NCI-H2107 treated with DMSO at 0.1 percent for 48 hours (cell line): ENCODE measurements around the gene VPS45.
"Not testable (repeated sequence)": the region's sequence is repeated elsewhere in the genome, so short reads cannot be mapped to it uniquely, and the experiment has no call there.

Experiments used
- DNase-seq: peaks from one replicate; lab custom pipeline; 2025; ENCODE audit not compliant: unreplicated experiment; lab: John Stamatoyannopoulos, UW

VPS45 gene

DNA sequence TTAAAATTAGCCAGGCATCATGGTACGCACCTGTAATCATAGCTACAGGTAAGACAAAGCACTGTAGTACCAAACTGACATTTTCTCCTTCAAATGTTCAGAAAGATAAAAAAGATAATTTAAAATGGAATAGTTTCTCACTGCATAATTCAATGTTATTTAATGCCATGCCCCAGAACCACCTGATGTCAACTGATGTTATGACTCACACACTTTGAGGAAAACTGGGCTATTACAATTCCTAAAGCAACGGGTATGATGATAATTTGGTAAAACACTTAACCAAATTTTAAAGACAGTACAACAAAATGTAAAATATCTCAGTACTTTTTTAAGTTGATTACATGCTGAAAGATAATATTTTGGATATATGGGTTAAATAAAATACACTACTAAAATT is 59.2 kb downstream of the VPS45 start:
- no peak for DNase-seq

DNA sequence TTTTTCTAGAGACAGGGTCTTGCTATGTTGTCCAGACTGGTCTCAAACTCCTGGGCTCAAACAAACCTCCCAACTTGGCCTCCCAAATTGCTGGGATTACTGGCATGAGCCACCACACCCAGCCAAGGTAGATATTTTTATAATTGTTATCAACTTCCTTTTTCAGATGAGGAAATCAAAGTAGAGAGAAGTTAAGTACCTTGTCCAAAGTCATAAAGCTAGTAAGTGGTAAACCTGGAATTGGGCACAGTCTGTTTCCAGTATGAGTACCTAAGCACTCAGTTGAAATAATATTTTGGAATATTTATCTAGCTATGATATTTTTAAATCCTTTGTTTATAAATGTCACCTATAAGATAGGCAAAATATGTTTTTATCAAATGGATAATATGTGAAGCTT is 59.9 kb downstream of the VPS45 start:
- no peak for DNase-seq

DNA sequence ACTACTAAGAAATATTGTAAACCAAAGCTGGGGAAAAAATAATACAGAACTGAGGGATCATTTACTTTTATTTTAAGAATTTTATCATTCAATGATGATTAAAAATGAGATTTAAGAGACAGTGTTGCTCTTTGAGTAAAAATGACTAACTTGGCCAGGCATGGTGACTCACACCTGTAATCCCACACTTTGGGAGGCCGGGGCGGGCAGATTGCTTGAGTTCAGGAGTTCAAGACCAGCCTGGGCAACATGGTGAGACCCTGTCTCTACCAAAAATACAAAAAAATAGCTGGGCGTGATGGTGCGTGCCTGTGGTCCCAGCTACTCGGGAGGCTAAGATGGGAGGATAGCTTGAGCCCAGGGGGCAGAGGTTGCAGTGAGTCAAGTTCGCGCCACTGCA is 60.3 kb downstream of the VPS45 start:
- DNase-seq = no peak

DNA sequence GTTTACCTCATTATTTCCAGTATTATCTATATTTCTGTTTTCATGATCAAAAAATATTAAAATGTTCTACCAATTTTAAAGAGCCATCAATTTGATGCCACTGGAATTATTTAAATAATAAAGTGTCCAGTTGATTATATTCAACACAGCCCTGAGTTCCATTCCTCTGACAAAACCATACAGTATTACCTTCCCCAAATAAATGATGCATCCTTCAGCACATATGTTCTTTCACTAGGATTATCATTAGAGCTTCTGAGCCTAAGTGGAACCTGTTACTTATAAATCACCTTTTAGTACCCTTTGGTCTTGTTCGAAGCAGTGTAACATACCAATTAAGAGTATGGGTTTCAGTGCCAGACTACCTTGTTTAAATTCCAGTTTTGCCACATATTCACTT is 64.8 kb downstream of the VPS45 start:
- DNase-seq = no peak

DNA sequence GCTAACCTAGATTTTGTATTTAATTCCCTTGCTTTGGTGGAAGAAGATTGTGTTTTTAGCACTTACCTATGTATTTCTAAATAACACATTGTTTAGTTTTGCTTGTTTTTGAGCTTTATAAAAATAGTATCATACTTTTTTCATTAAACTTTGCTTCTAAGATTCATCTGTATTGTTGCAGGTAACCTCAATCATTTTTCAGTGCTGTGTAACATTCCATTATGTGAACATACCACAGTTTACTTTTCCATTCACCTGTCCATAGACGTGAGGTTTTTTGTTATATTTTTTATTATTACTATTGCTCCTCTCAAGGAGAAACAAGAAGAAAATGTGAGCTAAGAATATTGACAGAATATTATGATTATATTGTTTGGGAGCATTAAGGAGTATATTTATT is 67.0 kb downstream of the VPS45 start:
- DNase-seq = no peak

DNA sequence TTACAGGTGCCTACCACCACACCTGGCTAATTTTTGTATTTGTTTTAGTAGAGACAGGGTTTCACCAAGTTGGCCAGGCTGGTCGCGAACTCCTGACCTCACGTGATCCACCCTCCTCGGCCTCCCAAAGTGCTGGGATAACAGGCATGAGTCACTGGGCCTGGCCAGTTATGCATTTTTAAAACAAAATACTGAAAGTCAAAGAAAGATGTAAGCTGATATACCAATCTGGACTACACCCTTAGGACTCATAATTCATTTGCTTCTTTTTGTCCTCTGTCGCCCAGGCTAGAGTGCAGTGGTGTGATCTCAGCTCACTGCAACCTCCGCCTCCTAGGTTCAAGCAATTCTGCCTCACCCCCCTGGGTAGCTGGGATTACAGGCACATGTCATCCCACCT is 67.8 kb downstream of the VPS45 start:
- DNase-seq = not testable (repeated sequence)

DNA sequence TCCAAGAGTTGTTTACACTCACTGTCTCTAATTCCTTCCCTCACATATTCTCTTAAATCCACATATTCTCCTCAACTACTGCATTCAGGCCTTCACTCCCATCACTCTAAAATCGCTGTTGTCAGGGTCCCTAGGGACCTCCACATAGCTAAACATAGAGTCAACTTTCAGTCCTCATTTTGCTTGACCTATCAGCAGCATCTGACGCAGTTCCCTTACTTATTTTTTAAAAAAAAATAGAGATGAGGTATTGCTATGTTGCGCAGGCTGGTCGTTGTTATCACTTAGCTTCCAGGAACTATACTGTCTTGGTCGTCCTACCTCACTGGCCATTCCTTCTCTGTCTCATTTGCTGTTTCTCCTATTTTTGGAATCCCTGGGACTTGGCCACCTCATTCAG is 70.5 kb downstream of the VPS45 start:
- DNase-seq = no peak

DNA sequence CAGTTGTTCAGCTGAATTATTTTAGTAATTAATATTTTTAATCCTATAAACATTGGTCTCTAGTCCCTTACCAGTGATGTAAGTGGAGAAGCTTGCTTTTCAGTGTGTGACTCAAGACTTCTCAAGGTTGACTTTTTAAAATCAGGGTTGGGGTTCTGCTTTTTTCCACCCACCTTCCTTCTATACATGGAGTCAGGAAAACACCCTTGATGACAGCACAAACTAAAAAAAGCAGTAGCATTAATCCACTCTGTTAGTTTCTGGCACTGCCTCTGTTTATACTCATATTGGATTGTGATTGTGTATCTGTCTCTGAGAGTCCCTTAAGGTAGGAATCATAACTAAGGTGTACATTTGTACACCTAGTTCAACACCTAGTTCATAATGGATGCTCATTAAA is 73.9 kb downstream of the VPS45 start:
- no peak for DNase-seq

DNA sequence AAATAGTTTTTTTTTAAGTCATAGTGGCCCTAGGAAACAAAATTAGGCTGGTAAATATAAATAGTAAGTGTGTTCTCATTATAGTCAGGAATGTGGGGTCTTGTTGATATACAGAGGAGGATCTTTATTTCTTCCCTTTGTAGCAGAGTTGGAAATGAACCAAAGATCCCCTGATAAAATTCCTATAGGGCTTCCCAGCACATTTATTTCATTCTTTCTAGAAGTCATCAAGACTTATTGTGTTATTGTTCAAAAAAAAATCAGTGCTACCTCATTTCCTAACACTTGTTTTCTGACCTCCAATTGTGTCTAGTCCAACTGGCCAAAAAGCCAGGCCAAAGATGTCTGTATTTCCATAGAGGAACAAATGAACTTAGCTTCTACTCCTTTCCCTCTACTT is 74.5 kb downstream of the VPS45 start:
- no peak for DNase-seq

DNA sequence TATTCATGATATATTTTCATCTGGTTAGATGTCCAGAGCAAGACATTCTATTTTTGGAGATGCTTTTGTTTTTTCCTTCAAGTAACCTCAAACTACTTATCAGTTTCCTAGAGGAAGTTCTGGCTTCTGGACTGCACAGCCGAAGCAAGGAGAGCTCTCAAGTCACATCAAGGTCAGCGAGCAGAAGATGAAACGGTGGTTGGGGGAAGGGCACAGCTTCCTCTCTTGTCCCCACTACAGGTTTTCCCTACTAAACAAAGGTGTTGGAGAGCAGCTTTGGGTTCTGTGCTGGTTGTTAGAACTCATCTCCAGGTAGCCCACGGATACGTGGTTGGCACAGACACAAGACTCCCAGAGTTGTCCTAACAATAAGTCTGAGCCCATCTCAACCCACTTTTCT is 77.0 kb downstream of the VPS45 start:
- no peak for DNase-seq

DNA sequence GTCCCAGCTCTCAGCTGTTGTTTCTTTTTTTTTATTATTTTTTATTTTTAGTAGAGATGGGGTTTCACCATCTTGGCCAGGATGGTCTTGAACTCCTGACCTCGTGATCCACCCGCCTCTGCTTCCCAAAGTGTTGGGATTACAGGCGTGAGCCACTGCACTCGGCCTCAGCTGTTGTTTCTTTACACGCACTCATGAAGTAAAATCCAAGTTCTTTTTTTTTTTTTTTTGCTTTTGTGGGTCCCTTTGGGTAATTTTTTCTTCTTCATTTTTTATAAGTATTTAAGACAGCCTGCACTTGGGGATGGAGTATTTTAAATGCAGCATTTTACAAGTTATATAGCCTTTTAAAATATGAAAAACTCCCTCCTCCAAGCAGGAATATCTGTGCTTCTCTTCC is 78.4 kb downstream of the VPS45 start:
- not testable (repeated sequence) for DNase-seq

DNA sequence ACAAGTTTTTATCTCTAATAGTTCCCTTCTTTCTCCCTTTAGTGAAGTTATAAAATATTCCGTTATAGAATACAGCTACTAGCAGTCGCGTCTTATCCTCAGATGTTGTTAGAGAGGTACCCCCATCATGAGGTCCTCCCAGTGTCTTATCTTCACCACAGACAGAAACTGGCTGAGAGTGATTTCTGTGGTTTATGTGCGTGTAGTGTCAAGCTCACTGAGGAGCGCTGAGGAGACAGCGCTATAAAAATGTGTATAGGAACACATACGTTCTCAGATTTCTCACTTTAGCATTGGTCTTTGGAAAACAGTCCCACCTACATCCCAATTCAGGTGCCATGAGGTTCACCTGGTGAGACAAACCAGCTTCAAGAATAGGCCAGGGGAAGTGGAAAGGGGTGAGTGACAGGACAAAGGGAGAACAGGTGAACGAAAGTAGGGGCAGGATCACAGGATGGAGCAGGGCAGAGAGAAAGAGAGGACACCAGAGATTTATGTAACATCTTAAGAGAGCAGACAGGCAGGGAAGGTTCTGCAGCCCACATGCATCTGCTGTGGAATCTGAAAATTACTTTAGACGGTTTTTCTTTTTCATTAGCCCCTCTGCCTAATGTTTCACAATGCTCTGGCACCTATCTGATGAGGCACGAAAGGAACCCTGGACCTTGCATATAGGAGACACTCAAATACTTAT is 79.4 kb downstream of the VPS45 start:
- peak; percentile 35 for DNase-seq

DNA sequence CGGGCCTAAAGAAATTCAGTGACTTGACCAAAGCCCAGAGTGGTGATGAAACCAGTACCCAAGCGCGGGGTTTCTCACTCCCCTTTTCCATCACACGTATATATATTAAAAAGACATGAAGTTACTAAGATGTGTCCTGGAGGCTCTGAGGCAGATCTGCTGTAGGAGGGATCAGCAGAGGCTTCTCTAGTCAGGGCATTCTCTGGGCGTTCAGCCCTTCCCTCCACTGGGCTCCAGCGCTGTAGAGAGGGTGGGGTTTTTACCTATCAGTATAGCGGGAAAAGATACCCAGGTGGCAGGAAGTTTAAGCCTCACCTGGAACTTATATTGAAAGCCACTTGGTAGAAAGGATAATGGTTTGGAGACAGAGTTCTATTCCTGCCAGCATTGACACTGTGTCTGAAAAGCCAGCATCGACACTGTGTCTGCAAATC is 81.3 kb downstream of the VPS45 start:
- DNase-seq = peak; percentile 57

DNA sequence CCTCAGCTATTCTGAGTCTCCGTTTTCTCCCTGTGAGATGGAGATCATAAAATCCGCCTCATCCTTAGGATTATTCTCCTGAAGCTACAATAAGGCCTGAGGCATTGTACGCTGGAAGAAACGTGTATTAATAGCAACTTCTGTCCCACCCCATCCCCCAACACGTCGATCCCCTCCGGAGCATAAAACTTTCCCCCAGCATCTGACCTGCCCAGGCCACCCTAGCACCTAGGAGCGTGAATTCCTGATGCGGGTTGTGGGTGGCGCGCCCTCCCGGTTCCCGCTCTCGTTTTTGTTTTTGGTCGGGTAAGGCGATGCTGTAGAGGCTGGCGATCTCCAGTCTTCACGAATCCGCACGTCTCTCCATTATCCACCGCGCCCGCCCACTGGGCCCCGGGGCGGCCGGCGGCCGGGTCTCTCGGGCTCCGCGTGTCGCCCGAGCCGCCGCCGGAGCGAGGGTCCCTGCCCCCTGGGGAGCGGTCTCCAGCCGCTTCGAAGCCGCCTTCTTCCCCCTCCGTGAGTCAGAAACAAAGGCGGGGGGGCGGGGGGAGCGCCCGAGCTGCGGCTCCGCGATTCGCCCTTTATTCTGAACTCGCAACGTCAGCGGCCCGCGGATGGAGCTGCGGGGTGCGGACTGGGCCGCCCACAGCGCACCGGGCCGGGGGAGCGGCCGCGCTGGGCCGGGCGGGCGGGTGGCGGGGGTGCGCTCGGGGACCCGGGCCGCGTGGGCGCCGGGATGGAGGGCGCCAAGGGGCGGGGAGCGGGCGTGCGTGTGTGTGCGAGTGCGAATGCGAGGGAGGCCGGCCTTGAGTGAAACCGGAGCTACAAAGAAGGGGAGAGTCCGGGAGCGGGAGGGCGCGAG is 81.9 kb downstream of the VPS45 start, which contains the start of gene PLEKHO1:
Gene PLEKHO1 (plus strand): TSS at position 646 of the 862 bp plus-strand sequence. CDS start 342 bp downstream, outside the sequence.
- DNase-seq = peak; percentile 56

DNA sequence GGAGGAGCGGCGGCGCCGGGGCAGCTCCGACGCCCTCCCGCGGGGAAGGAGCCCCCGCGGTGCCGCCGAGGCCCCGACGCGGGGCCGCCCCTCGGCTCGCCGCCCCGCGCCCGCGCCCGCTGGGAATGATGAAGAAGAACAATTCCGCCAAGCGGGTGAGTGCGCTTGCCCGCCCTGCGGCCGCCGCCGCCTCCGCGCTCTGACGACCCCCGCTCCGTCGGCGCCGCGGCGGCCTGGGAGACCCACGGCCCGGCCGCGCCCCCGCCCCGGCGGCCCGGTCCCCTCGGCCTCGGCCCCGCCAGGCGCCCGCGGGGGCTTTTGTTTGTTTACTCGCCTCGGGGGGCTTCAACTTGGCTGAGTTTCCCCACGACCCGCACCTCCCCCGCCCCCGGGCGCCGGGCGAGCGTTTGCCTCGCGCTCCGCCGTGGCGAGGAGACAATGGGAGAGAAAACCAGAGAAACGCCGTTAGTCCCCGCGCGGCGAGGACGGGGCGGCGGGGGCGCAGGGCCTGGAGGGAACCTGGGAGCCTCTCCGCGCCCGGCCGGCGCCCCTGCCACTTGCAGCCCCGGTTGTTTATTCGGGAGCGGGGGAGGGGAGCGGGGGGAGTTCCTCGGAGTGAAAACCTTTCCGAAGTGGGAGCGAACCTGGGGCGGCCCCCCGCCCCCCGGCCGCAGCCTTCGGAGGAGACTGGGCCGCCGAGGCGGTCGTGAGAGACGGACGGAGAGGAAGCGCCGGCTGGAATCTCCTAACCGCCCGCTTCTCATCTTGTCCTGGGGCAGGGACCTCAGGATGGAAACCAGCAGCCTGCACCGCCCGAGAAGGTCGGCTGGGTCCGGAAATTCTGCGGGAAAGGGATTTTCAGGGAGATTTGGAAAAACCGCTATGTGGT is 82.8 kb downstream of the VPS45 start:
- peak; percentile 22 for DNase-seq

DNA sequence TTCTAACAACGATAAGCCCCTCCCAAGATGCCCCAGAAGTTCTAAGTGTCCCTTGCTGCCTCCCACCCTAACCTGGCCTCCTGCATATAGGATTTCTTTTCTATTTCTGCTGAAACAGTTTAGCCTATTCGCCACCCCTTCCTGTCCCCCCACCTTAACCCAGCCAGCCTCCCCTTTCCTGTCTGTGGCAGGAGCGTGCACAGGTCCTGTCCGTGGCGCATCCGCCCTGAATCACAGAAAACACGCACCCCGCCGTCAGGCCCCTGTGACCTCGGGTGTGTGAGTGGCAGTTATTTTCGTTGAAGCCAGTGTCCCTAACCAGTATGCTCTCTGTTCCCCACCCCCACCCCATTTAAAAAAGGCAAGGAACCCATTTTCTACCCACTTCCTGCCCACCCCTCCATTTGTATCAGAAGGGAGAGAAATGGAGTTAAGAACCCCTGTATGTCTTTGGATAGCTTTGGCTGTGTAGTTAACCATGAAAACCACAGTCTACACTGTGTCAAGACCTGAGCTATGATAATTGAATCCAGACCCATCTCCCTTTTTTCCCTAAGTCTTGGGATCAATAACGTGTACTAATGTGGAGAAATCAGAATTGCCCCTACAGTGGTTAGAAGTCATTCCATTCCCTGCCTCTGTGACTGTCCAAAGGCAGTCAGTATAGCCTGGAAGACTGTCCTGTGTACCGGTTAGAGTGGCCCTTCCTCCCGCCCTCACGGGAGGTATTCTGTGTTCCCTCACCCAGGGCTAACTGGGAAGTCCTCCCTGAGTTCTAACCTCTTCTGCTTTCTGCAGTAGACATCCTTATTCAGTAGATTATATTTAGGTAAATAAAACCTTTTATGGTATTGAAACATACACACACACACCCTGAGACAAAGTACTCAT is 84.0 kb downstream of the VPS45 start:
- DNase-seq = no peak

DNA sequence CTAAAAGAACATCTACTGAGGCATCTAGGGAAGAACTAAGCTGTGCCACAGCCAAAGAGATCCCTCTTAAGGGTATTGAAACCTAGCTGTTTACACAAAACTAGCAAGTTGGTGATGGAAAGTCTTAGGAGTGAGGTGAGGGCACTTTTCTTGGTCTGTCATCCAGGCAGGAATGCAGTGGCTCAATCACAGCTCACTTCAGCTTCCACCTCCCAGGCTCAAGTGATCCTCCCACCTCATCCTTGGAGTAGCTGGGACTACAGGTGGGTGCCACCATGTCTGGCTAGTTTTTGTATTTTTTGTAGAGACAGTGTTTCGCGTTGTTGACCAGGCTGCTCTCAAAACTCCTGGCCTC is 84.6 kb downstream of the VPS45 start:
- DNase-seq = no peak

DNA sequence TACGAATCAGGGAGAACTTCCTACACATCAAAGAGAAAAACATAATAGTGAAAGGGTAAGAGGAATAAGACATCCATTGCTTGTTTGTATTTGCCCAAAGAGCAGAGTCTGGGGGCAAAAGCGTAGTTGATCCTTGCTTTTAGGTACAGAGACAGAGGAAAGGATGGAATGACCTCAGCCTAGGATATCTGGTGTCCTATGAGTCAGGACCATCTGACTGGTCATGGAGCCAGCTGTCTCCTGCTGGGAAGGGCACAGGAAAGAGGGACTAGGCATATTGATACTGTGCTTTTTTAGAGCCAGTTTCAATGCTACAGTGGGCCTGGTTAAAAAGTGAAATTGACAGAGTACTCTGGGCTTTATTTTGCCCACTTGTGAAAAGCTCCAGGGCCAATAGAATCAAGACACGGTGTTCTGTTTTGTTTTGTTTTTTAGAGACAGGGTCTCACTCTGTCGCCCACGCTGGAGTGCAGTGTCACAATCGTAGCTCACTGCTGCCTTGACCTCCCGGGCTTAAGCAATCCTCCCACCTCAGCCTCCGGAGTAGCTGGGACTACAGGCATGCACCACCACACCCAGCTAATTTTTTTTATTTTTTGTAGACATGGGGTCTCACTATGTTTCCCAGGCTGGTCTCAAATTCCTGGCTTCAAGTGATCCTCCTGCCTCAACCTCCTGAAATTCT is 85.3 kb downstream of the VPS45 start:
- no peak for DNase-seq

DNA sequence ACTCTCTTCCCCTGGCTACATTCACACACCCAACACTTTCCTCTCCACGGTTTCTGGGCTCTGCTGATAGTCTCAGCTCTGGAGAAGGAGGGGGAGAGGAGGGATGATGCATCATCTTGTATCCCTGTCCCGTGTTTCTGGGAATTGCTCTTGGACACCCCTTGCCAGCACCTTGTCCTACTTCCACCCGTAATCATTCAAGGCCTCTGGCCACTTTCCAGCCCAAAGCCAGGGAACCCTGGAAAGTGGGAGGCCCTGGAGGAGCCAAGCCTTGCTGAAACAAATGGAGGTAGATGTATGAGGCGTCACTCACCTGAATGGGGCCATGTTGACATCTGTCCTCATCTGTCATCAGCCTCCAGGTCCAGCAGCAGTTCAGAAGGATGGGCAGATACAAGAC is 86.6 kb downstream of the VPS45 start:
- no peak for DNase-seq
